Gastroesophageal sphincter (tissue), 3 donors: ENCODE results near the gene CDC7.

ENCODE experiments used
- CTCF ChIP-seq, 4 experiments: fragments of 200-600 bp in 2 of 4; fragments of 450-650 bp in 2 of 4; sonication (generic) in 1 of 4; IDR thresholded peaks; one replicate each; pipeline ENCODE4 v1.5.1; 2017 to 2019; ENCODE audit warnings: antibody characterized with exemption in 4 of 4, mild to moderate bottlenecking in 2 of 4, moderate library complexity in 2 of 4
- EP300 ChIP-seq: sonication (generic); formaldehyde crosslinking; IDR thresholded peaks from one replicate; pipeline ENCODE4 v1.6.1; 2017; ENCODE audit warnings: antibody characterized with exemption, mild to moderate bottlenecking

- TF ChIP-seq CTCF (IDR thresholded peaks at IDR 0.05): no peak
- TF ChIP-seq EP300: no peak
These were observed 57.2 kb downstream of the CDC7 start for GRCh38 chr1:91557826-91558225.
